GM18505 (cell line): ENCODE data around the gene HTR1A.

Experiments used
- ATAC-seq: cut with Tn5 transposase; IDR thresholded peaks from one replicate; pipeline ENCODE4 v1.9.1; 2021; ENCODE audit not compliant: unreplicated experiment
- POLR2A ChIP-seq: IDR thresholded peaks from 4 replicates; pipeline ENCODE4 v1.6.1; 2011; ENCODE audit warnings: borderline replicate concordance; ENCODE audit not compliant: insufficient read depth, insufficient read length; ENCODE audit errors: extremely low read depth

HTR1A gene

GRCh38 chr5:63962279-63962678 is at the start of gene HTR1A:
HTR1A (minus strand) TSS chr5:63962445; CDS start chr5:63961719, 726 bp downstream.
- TF ChIP-seq POLR2A: no peak
- ATAC-seq: no peak

- ATAC-seq: no peak
- TF ChIP-seq POLR2A: no peak
These were observed 41.7 kb upstream of the HTR1A start for GRCh38 chr5:64003966-64004365.

GRCh38 chr5:64000096-64000495 is 37.9 kb upstream of the HTR1A start:
- TF ChIP-seq POLR2A: no peak
- no peak for ATAC-seq

GRCh38 chr5:63987053-63987452 is 24.8 kb upstream of the HTR1A start:
- TF ChIP-seq POLR2A: no peak
- no peak for ATAC-seq

- ATAC-seq: no peak
- no peak for TF ChIP-seq POLR2A
These were observed 19.6 kb upstream of the HTR1A start for GRCh38 chr5:63981864-63982263.

- no peak for ATAC-seq
- TF ChIP-seq POLR2A: no peak
These were observed 1.7 kb upstream of the HTR1A start for GRCh38 chr5:63963926-63964325.

- no peak for TF ChIP-seq POLR2A
- peak; percentile 76 for ATAC-seq
These were observed 963 bp upstream of the HTR1A start for GRCh38 chr5:63963080-63963735.

- no peak for ATAC-seq
These were observed 565 bp downstream of the HTR1A start for GRCh38 chr5:63961598-63962161.

GRCh38 chr5:63961125-63961597 is 1.1 kb downstream of the HTR1A start:
- no peak for ATAC-seq
- TF ChIP-seq POLR2A: no peak

More at GRCh38 chr5:63961598-63962161, 565 bp downstream of the HTR1A start:
- TF ChIP-seq POLR2A: no peak

- no peak for ATAC-seq
- TF ChIP-seq POLR2A: no peak
These were observed 1.6 kb downstream of the HTR1A start for GRCh38 chr5:63960646-63961045.

- ATAC-seq: no peak
These were observed 2.9 kb downstream of the HTR1A start for GRCh38 chr5:63959177-63959982.

GRCh38 chr5:63958654-63959053 is 3.6 kb downstream of the HTR1A start:
- no peak for TF ChIP-seq POLR2A
- ATAC-seq: no peak

More at GRCh38 chr5:63959177-63959982, 2.9 kb downstream of the HTR1A start:
- TF ChIP-seq POLR2A: no peak

GRCh38 chr5:63957617-63958016 is 4.6 kb downstream of the HTR1A start:
- no peak for TF ChIP-seq POLR2A
- ATAC-seq: no peak
